IPS-NIHi7 (cell line): Measurements from ENCODE around the gene RARS1.

ENCODE experiments used
- DNase-seq: peaks from one replicate; pipeline ENCODE4 v3.0.0; 2012; ENCODE audit warnings: mixed read lengths; ENCODE audit errors: extremely low spot score

The RARS1 gene

DNA sequence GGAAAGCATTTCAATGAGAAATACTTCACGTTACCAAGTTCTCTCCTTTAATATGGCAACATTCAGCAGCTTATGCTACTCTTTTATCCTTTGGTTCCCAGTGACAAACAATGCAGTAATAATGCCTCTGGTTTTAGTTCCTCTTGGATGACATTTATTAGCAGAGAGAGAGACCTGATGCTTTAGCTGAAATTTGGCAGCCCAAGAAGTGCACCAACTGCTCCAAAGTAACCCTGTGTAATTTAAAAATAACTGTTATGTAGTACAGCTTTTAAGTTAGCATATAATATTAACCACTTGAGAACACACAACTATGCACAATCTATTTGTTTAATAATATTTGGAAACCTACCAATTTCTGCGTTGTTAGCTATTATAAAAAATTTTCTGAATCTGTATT lies 71.1 kb downstream of the RARS1 start:
- DNase-seq: no peak

DNA sequence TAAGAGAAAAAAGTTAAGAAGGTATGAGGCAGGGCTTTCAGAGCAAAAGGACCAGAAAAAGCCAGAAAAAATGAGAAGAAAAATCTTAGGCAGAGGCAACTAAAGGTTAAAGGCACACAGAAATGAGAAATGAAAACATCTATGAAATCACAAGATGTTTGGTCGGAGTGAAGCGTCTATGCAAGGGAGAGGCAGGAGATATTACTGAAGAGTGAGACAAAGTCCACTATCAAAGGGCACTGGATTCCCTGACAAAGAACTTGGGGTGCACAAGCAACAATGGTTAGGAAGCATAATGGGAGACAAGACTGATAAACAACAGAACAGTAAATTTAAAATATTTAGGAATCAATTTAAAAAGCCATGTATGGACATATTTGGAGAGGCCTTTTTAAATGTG lies 76.0 kb downstream of the RARS1 start:
- no peak for DNase-seq

- DNase-seq: no peak
Observed at GRCh38 chr5:168563959-168564358, 77.7 kb downstream of the RARS1 start.

DNA sequence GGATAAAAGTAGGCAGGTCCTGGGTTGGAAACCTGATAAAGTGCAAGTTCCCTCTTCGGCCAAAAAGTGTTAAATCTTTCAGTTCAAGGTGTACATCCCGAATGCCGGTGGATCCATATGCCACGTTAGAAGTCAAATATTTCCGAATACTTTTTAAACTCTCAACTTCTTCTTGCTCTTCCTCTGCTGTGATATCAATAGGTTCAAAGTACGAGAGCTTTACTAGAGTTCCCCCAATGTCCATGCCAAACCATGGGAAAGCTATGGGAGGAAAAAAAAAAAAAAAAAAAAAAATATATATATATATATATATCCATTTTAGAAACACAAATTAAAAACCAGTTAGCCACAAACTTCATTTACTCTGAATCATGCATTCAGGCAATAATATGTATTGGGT lies 82.5 kb downstream of the RARS1 start:
- DNase-seq: no peak
